Activated naive CD4-positive, alpha-beta T cell treated with anti-CD3 and anti-CD28 coated beads, Interleukin-2, amount 50 U/mL, for 24 hours (primary cell): ENCODE measurements around the gene NOL4L.
A peak's percentile ranks its signal among the peaks of the same experiment; 100 is the strongest.
"Not testable (repeated sequence)": the region's sequence is repeated elsewhere in the genome, so short reads cannot be mapped to it uniquely, and the experiment has no call there.

ENCODE experiments used
- H3K27ac Mint-ChIP-seq: one replicate; pipeline ENCODE4 v1.8.0; 2021; ENCODE audit warnings: mild to moderate bottlenecking, mixed read lengths
- H3K27me3 Mint-ChIP-seq: one replicate; pipeline ENCODE4 v1.8.0; 2021; ENCODE audit warnings: mixed read lengths
- H3K36me3 Mint-ChIP-seq: one replicate; pipeline ENCODE4 v1.8.0; 2021; ENCODE audit warnings: mixed read lengths
- H3K4me1 Mint-ChIP-seq: one replicate; pipeline ENCODE4 v1.8.0; 2021; ENCODE audit warnings: mixed read lengths
- H3K4me3 Mint-ChIP-seq: one replicate; pipeline ENCODE4 v1.8.0; 2021; ENCODE audit warnings: mild to moderate bottlenecking, mixed read lengths
- H3K9me3 Mint-ChIP-seq: one replicate; pipeline ENCODE4 v1.8.0; 2021; ENCODE audit warnings: mixed read lengths

NOL4L gene

DNA sequence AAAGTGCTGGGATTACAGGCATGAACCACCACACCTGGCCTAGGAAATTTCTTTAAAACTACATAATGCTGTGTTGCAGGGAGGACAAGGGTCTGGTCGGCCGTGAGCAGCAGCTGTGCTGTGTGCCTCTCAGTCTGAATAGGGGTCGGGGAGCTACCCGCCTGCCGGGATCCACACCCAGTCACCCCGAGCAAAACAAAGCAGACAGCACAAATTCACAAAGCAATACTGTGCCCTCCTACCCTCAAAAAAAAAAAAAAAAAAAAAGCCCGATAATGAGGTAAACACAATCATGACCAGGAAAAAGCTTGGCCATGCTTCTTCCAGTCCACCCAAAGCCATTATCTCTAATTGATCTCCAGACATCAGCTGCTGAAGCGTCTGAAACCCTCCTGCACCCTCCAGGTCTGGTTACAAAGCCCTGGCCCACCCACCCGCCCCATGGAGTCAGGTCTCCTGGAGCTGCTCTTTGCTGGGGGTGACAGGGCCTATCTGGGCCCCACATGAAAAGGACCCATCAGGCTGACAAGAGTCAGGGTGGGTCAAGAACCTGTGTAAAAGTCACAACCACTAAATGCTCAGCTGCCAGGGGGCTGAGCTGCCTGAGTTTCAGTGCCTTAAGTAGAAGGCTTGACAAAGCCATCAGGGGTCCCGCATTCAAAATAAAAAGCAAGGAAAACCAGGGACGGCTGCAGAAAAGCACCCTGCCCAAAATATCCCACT lies 88.2 kb downstream of the NOL4L start:
- no peaks in the 10 kb centered on the region for H3K9me3 Mint-ChIP-seq
- H3K27ac Mint-ChIP-seq, result no peak overlapping the region
- H3K4me3 Mint-ChIP-seq, result no peak overlapping the region
- H3K27me3 Mint-ChIP-seq, result no peaks in the 10 kb centered on the region
- peaks cover 60% of the 10 kb centered on the region for H3K4me1 Mint-ChIP-seq
- peaks cover 1% of the 10 kb centered on the region for H3K36me3 Mint-ChIP-seq

- H3K4me1 Mint-ChIP-seq, result peaks cover 55% of the 10 kb centered on the region
- H3K36me3 Mint-ChIP-seq, result no peaks in the 10 kb centered on the region
- H3K9me3 Mint-ChIP-seq, result no peaks in the 10 kb centered on the region
- peak overlapping the region; percentile 60 for H3K27ac Mint-ChIP-seq
- H3K27me3 Mint-ChIP-seq, result no peaks in the 10 kb centered on the region
- no peak overlapping the region for H3K4me3 Mint-ChIP-seq
Measured at GRCh38 chr20:32495949-32496348, 89.2 kb downstream of the NOL4L start.

- no peaks in the 10 kb centered on the region for H3K27me3 Mint-ChIP-seq
- H3K9me3 Mint-ChIP-seq, result no peaks in the 10 kb centered on the region
- H3K4me3 Mint-ChIP-seq, result no peak overlapping the region
- H3K4me1 Mint-ChIP-seq, result peaks cover 53% of the 10 kb centered on the region
- H3K36me3 Mint-ChIP-seq, result no peaks in the 10 kb centered on the region
- H3K27ac Mint-ChIP-seq, result peak overlapping the region; percentile 23
Measured at GRCh38 chr20:32495217-32495565, 89.9 kb downstream of the NOL4L start.

GRCh38 chr20:32494483-32495216 lies 90.5 kb downstream of the NOL4L start:
- H3K4me3 Mint-ChIP-seq, result no peak overlapping the region
- peak overlapping the region; percentile 71 for H3K27ac Mint-ChIP-seq
- H3K27me3 Mint-ChIP-seq, result no peaks in the 10 kb centered on the region
- peaks cover 53% of the 10 kb centered on the region for H3K4me1 Mint-ChIP-seq
- H3K9me3 Mint-ChIP-seq, result no peaks in the 10 kb centered on the region
- no peaks in the 10 kb centered on the region for H3K36me3 Mint-ChIP-seq

DNA sequence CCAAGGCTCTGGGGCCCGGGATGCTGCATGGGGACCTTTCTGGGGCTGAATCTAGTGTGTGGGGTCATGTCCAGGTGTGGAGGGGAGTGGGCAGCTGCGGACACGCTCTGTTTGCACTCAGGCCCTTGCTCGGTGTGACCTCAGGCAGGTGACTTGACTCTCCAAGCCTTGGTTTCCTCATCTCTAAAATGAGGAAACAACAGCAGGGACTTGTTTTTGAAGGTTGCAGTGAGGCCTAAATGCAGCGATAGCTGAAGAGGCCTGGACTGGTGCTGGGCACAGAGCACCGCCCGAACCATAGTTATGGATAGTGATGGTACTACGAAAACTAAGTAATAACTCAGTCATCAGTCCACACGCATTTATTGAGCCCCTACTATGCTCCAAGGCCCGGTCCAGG lies 91.8 kb downstream of the NOL4L start:
- Mint-ChIP-seq H3K4me1 (peaks cover 52% of the 10 kb centered on the region), H3K27ac (no peak overlapping the region), H3K27me3 (no peaks in the 10 kb centered on the region), H3K36me3 (peaks cover 4% of the 10 kb centered on the region), H3K9me3 (peaks cover 6% of the 10 kb centered on the region), H3K4me3 (no peak overlapping the region)

DNA sequence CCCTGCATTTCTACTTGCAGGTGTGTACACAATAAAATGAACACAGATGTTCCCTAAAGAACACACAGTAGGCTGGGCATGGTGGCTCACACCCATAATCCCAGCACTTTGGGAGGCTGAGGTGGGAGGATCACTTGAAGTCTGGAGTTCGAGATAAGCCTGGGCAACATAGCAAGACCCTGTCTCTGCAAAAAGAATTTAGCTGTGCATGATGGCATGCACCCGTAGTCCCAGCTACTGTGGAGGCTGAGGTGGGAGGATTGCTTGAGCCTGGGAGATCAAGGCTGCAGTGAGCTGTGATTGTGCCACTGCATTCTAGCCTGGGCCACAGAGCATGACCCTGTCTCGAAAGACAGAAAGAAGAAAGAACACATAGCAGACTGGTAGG lies 93.4 kb downstream of the NOL4L start:
- not testable (repeated sequence) for H3K4me3 Mint-ChIP-seq, H3K36me3 Mint-ChIP-seq, H3K27me3 Mint-ChIP-seq, H3K9me3 Mint-ChIP-seq, H3K27ac Mint-ChIP-seq
- peaks cover 53% of the 10 kb centered on the region for H3K4me1 Mint-ChIP-seq

GRCh38 chr20:32490942-32491763 lies 94.0 kb downstream of the NOL4L start:
- peaks cover 11% of the 10 kb centered on the region for H3K36me3 Mint-ChIP-seq

DNA sequence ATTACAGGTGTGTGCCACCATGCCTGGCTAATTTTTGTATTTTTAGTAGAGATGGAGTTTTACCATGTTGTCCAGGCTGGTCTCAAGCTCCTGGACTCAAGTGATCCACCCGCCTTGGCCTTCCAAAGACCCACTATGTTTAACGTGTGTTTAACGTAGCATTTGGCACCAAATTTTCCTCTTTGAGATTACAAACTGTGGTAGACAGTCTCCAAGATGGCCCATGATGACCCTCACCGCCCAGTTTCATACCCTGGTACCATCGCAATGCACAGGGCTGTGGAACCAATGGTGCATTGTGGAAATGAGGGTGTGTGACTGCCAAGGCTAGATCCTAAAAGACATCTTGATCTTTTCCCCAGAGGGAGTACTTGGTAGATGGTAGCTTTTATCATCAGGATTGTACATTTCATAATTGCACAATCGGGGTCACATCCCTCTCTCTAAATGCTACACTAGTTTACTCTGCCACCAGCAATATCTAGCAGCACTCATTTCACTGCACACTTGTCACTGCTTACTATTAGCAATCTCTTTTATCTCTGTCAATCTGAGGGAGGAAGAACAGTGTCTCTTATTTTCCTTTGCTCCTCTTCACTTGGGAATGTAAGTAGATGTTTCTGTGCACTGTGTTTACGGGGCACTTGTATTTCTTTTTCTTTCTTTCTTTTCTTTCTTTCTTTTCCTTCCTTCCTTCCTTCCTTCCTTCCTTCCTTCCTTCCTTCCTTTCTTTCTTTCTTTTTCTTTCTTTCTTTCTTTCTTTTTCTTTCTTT lies 96.9 kb downstream of the NOL4L start:
- Mint-ChIP-seq H3K36me3 (peaks cover 11% of the 10 kb centered on the region), H3K4me3 (no peak overlapping the region), H3K9me3 (peaks cover 8% of the 10 kb centered on the region), H3K27me3 (no peaks in the 10 kb centered on the region), H3K27ac (peak overlapping the region; percentile 68), H3K4me1 (peaks cover 46% of the 10 kb centered on the region)

More at GRCh38 chr20:32490942-32491763, 94.0 kb downstream of the NOL4L start:
- Mint-ChIP-seq H3K27ac (peak overlapping the region; percentile 59), H3K9me3 (peaks cover 8% of the 10 kb centered on the region), H3K27me3 (no peaks in the 10 kb centered on the region), H3K4me1 (peaks cover 56% of the 10 kb centered on the region), H3K4me3 (no peak overlapping the region)

DNA sequence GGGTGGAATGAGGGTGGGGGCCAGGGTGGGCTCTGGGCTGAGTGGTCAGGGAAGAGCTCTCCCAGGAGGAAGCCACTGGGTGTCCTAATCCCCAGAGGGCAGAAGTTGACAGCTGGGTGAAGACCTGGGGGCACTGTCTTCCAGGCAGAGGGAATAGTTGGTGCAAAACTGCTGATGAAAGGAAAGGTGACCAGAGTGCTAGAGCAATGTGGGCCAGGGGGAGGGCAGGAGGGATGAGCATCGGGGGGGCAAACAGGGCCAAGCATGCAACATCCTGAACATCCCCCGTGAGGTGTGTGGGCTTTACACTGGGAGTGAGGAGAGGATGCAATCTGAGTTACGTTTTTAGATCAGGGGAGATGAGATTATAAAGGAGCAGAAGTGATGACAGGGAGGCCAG lies 97.8 kb downstream of the NOL4L start:
- H3K4me3 Mint-ChIP-seq, result no peak overlapping the region
- peaks cover 8% of the 10 kb centered on the region for H3K9me3 Mint-ChIP-seq
- no peak overlapping the region for H3K27ac Mint-ChIP-seq
- peaks cover 41% of the 10 kb centered on the region for H3K4me1 Mint-ChIP-seq
- no peaks in the 10 kb centered on the region for H3K27me3 Mint-ChIP-seq
- peaks cover 11% of the 10 kb centered on the region for H3K36me3 Mint-ChIP-seq

- H3K27ac Mint-ChIP-seq, result peak overlapping the region; percentile 95
- H3K4me1 Mint-ChIP-seq, result peaks cover 45% of the 10 kb centered on the region
Measured at GRCh38 chr20:32485770-32486478, 99.2 kb downstream of the NOL4L start.

DNA sequence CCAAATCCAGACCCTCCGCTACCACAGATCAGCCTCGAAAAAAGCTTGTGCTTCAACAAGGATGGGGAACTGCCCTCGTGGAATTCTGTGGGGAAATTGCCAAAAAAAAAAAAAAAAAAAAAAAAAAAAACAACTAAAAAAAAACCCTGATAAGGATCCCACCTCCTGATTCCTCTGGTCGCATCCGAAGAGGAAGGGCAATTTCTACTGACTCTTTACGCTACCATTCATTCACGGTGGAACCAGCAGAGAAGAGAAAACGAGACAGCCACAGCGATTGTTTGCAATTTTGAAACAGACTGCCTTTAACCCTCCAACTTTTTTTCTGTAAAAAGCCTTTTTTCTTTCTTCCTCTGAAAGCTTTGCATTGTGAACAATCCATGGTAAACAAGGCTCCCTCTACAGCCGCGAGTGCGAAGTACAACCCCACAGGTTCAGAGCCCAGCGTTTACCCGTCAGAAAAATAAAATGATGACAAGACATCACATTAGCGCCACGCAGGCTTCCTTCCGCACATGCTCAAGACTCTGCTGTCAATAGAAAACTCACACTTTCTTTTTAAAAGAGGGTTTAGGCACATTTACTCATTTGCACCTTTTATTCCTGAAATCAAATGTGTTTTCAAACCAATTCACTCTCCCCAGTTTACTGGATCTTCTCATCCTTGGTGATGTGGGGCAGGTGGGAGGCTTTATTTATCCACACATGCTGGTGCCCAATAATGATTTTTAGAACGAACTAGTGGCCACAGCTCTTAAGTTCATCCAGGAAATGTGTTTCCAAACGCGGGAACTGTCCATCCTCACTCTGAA lies 100.0 kb downstream of the NOL4L start:
- peaks cover 48% of the 10 kb centered on the region for H3K4me1 Mint-ChIP-seq
- H3K27me3 Mint-ChIP-seq, result no peaks in the 10 kb centered on the region
- peaks cover 8% of the 10 kb centered on the region for H3K9me3 Mint-ChIP-seq
- H3K36me3 Mint-ChIP-seq, result peaks cover 11% of the 10 kb centered on the region
- peak overlapping the region; percentile 95 for H3K27ac Mint-ChIP-seq
- peak overlapping the region; percentile 95 for H3K4me3 Mint-ChIP-seq

More at GRCh38 chr20:32485770-32486478, 99.2 kb downstream of the NOL4L start:
- Mint-ChIP-seq H3K27me3 (no peaks in the 10 kb centered on the region), H3K9me3 (peaks cover 8% of the 10 kb centered on the region), H3K4me3 (peak overlapping the region; percentile 95), H3K36me3 (peaks cover 11% of the 10 kb centered on the region)

GRCh38 chr20:32484225-32484957 lies 100.7 kb downstream of the NOL4L start:
- H3K27me3 Mint-ChIP-seq, result no peaks in the 10 kb centered on the region
- peaks cover 11% of the 10 kb centered on the region for H3K36me3 Mint-ChIP-seq
- H3K4me1 Mint-ChIP-seq, result peaks cover 52% of the 10 kb centered on the region
- no peak overlapping the region for H3K27ac Mint-ChIP-seq
- peak overlapping the region; percentile 95 for H3K4me3 Mint-ChIP-seq
- peaks cover 8% of the 10 kb centered on the region for H3K9me3 Mint-ChIP-seq

DNA sequence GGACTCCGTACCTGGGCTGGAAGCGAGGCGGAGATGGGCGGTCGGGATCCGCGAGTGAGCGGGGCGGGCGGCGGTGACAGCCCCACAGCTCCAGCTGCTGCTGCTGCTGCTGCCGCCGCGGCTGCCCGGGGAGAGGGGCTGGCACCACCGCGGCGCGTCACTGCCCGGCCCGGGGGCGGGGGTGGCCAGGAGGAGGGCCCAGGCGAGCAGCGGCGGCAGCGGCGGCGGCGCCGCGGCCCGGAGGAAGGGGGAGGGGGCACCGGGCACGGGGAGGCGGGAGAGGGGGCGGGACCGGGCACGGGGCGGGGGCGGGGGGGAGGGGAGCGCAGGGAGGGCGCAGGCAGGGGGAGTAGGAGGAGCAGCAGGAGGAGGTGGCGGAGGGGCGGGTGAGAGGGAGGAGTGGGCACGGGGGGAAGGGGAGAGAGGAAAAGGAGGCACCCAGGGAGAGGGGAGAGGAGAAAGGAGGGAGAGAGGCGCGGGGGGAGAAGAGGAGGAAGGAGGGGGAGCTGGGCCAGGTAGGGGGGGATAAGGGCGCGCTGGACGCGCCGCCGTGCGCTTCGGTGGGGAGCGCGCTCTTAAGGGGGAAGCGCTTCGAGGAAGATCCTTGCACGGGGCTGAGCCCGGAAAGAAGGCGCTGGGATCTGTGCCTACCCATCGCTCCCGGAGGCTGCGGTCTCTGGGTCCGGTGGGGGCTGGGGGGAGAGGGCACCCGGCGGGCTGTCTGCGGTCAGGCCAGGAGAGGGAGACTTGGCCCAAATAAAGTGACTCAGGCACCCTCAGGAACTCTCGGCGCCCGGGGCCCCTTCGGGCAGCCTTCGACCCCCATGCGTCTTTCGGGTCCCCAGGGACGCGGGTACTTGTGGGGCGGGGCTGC lies 101.5 kb downstream of the NOL4L start:
- H3K4me1 Mint-ChIP-seq, result peaks cover 57% of the 10 kb centered on the region
- H3K4me3 Mint-ChIP-seq, result peak overlapping the region; percentile 86
- peaks cover 9% of the 10 kb centered on the region for H3K36me3 Mint-ChIP-seq
- peak overlapping the region; percentile 35 for H3K27ac Mint-ChIP-seq
- H3K9me3 Mint-ChIP-seq, result peaks cover 4% of the 10 kb centered on the region
- H3K27me3 Mint-ChIP-seq, result no peaks in the 10 kb centered on the region
